ENCODE results near the gene CDKN2B. TPM values are rescaled to one million over a fixed set of nuclear protein-coding genes. Genes with fewer than 3 reads are reported as not detected.

CDKN2B gene
- total RNA-seq, 2 experiments from 2014 or later = 1.4 to 2.1 TPM

GRCh38 chr9:21984101-21984500, 25.0 kb downstream of the CDKN2B start:
- Mint-ChIP-seq H3K36me3 (peaks cover 8% of the 10 kb centered on the region), H3K4me1 (peaks cover 11% of the 10 kb centered on the region), H3K27ac (no peak overlapping the region), H3K27me3 (peaks cover 82% of the 10 kb centered on the region), H3K4me3 (no peak overlapping the region), H3K9me3 (no peaks in the 10 kb centered on the region)
- POLR2A ChIA-PET = interaction anchor here (0.5 to 1.5 kb wide), 2 partner anchors 11 to 12 kb away, joined by 3 to 7 read pairs; partner anchors contain the start of genes CDKN2A and CDKN2B-AS1
- no peak for ATAC-seq (ENCODE audit: low read depth)
- no peak for DNase-seq

DNA sequence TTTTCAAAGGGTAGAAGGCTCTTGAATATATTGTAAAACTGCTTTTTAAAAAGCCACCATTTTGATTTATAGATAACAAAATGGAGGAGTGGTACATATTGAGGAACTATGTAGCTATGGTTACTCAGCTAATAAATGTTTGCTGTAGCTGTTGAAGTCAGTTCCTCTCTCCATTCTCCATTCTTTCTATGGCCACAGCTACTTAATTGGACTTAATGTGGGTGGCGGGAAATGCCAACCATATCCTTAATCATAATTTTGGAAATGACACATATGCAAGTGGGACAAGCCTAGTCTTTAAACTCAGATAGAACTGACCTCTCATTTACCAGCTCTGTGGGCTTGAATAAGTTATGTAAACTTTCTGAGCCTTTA, 25.6 kb downstream of the CDKN2B start:
- Mint-ChIP-seq H3K4me1 (peaks cover 9% of the 10 kb centered on the region), H3K27ac (no peak overlapping the region), H3K4me3 (no peak overlapping the region), H3K9me3 (no peaks in the 10 kb centered on the region), H3K36me3 (peaks cover 7% of the 10 kb centered on the region), H3K27me3 (peaks cover 82% of the 10 kb centered on the region)
- DNase-seq (no peak), ATAC-seq (ENCODE audit: low read depth) (no peak)
- POLR2A ChIA-PET = interaction anchor here (0.5 to 1.5 kb wide), 3 partner anchors 11 to 136 kb away, joined by 3 to 7 read pairs (median 3); partner anchors contain the start of genes CDKN2A and CDKN2B-AS1

GRCh38 chr9:21982861-21983560, 26.1 kb downstream of the CDKN2B start:
- Mint-ChIP-seq H3K36me3 (peaks cover 7% of the 10 kb centered on the region), H3K27ac (no peak overlapping the region), H3K27me3 (peaks cover 80% of the 10 kb centered on the region), H3K9me3 (no peaks in the 10 kb centered on the region), H3K4me3 (no peak overlapping the region), H3K4me1 (peaks cover 6% of the 10 kb centered on the region)
- no peak for DNase-seq
- no peak for ATAC-seq (ENCODE audit: low read depth)
- POLR2A ChIA-PET = interaction anchor here (1.2 to 1.5 kb wide), 2 partner anchors 12 to 137 kb away, joined by 3 to 7 read pairs; partner anchors contain the start of genes CDKN2A and CDKN2B-AS1

DNA sequence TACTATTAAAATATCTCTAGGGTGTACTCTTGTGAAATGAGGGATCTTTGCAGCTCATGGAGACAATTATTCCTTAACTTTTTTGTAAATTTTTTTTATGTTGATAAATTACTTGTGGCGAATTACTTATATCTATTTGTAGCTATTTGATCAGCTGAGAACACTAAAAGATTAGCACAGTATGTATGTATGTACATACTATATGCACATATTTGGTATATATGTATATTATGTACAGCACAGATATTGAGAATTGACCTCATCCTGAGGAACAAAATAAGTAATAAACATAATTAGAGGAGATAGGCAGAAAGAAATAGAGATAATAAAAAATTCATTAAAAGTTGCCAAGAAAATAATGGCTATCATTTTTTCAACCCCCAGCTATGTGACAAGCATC, 26.7 kb downstream of the CDKN2B start:
- no peak overlapping the region for H3K27ac Mint-ChIP-seq
- POLR2A ChIA-PET = interaction anchor here (0.8 to 1.2 kb wide), 2 partner anchors 15 to 137 kb away, joined by 3 read pairs; no protein-coding TSS in a partner anchor
- H3K27me3 Mint-ChIP-seq = peaks cover 81% of the 10 kb centered on the region
- no peak for DNase-seq
- no peaks in the 10 kb centered on the region for H3K9me3 Mint-ChIP-seq
- H3K4me1 Mint-ChIP-seq = peaks cover 4% of the 10 kb centered on the region
- peaks cover 7% of the 10 kb centered on the region for H3K36me3 Mint-ChIP-seq
- ATAC-seq (ENCODE audit: low read depth) = no peak
- no peak overlapping the region for H3K4me3 Mint-ChIP-seq

- no peak overlapping the region for H3K4me3 Mint-ChIP-seq
- peaks cover 23% of the 10 kb centered on the region for H3K4me1 Mint-ChIP-seq
- DNase-seq (no peak), ATAC-seq (ENCODE audit: low read depth) (no peak)
- H3K9me3 Mint-ChIP-seq = no peaks in the 10 kb centered on the region
- H3K27ac Mint-ChIP-seq = no peak overlapping the region
- POLR2A ChIA-PET = interaction anchor here (1.5 kb wide), 1 partner anchor 20 kb away, joined by 3 read pairs; no protein-coding TSS in a partner anchor
- peaks cover 5% of the 10 kb centered on the region for H3K36me3 Mint-ChIP-seq
- peaks cover 92% of the 10 kb centered on the region for H3K27me3 Mint-ChIP-seq
These were observed 32.7 kb downstream of the CDKN2B start for GRCh38 chr9:21976334-21976875.

DNA sequence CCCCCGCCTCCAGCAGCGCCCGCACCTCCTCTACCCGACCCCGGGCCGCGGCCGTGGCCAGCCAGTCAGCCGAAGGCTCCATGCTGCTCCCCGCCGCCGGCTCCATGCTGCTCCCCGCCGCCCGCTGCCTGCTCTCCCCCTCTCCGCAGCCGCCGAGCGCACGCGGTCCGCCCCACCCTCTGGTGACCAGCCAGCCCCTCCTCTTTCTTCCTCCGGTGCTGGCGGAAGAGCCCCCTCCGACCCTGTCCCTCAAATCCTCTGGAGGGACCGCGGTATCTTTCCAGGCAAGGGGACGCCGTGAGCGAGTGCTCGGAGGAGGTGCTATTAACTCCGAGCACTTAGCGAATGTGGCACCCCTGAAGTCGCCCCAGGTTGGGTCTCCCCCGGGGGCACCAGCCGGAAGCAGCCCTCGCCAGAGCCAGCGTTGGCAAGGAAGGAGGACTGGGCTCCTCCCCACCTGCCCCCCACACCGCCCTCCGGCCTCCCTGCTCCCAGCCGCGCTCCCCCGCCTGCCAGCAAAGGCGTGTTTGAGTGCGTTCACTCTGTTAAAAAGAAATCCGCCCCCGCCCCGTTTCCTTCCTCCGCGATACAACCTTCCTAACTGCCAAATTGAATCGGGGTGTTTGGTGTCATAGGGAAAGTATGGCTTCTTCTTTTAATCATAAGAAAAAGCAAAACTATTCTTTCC, 34.2 kb downstream of the CDKN2B start:
- ATAC-seq (ENCODE audit: low read depth) (peak; percentile 84), DNase-seq (peak; percentile 70)
- Mint-ChIP-seq H3K4me1 (peaks cover 29% of the 10 kb centered on the region), H3K27ac (peak overlapping the region; percentile 55), H3K36me3 (peaks cover 10% of the 10 kb centered on the region), H3K4me3 (peak overlapping the region; percentile 92), H3K27me3 (peaks cover 94% of the 10 kb centered on the region), H3K9me3 (peaks cover 5% of the 10 kb centered on the region)
- POLR2A ChIA-PET = no interaction called here

GRCh38 chr9:21974343-21974721, 34.8 kb downstream of the CDKN2B start:
- peaks cover 9% of the 10 kb centered on the region for H3K36me3 Mint-ChIP-seq
- DNase-seq = no peak
- H3K27me3 Mint-ChIP-seq = peaks cover 94% of the 10 kb centered on the region
- POLR2A ChIA-PET = no interaction called here
- H3K9me3 Mint-ChIP-seq = peaks cover 5% of the 10 kb centered on the region
- H3K4me3 Mint-ChIP-seq = peak overlapping the region; percentile 92
- H3K4me1 Mint-ChIP-seq = peaks cover 28% of the 10 kb centered on the region
- peak overlapping the region; percentile 27 for H3K27ac Mint-ChIP-seq
- ATAC-seq (ENCODE audit: low read depth) = no peak

DNA sequence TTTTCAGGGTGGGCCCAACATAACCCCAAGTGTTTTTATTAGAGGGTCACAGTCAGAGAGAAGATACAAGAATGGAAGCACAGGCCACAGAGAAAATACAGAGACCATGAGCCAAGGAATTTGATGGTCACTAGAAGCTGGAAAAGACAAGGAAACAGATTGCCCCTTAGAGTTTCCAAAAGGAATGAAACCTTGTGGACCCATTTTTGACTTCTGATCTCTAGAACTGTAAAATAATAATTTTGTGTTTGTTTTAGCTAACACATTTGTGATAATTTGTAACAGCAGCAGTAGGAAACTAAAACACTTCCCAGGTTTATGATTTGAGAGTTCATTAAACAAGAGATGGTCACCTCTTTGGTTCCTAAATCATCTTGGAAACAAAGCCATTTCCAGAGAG, 36.7 kb downstream of the CDKN2B start:
- no peak for ATAC-seq (ENCODE audit: low read depth)
- no peak overlapping the region for H3K4me3 Mint-ChIP-seq
- POLR2A ChIA-PET = no interaction called here

DNA sequence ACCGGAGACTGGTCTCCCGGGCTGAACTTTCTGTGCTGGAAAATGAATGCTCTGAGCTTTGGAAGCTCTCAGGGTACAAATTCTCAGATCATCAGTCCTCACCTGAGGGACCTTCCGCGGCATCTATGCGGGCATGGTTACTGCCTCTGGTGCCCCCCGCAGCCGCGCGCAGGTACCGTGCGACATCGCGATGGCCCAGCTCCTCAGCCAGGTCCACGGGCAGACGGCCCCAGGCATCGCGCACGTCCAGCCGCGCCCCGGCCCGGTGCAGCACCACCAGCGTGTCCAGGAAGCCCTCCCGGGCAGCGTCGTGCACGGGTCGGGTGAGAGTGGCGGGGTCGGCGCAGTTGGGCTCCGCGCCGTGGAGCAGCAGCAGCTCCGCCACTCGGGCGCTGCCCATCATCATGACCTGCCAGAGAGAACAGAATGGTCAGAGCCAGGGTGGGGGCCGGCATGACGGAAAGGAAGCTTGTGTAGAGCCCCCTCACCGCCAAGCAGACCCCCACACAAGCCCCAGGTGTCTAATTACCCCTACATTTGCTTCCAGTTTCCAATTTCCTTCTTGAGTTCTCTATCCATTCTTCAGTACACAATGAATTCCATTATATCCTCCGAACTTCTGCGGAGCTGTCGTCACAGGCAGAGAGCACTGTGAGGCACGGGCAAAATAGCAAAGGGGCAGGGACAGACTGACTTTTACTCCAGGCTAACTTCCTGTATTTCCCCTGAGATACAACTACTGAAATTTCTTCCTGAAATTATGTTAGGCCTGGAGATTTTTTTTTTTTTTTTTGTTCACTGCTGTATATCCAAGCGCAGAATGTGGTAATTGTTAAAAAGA, 38.1 kb downstream of the CDKN2B start:
- peak; percentile 41 for DNase-seq
- Mint-ChIP-seq H3K9me3 (peaks cover 15% of the 10 kb centered on the region), H3K4me3 (peak overlapping the region; percentile 50), H3K27ac (peak overlapping the region; percentile 67), H3K4me1 (peaks cover 43% of the 10 kb centered on the region), H3K36me3 (peaks cover 14% of the 10 kb centered on the region), H3K27me3 (peaks cover 96% of the 10 kb centered on the region)
- ATAC-seq (ENCODE audit: low read depth) = no peak
- POLR2A ChIA-PET = interaction anchor here (0.7 kb wide), 2 partner anchors 13 to 115 kb away, joined by 3 to 4 read pairs; no protein-coding TSS in a partner anchor

More for the DNA sequence above, 36.7 kb downstream of the CDKN2B start:
- Mint-ChIP-seq H3K36me3 (peaks cover 14% of the 10 kb centered on the region), H3K27ac (no peak overlapping the region), H3K9me3 (peaks cover 13% of the 10 kb centered on the region), H3K27me3 (peaks cover 97% of the 10 kb centered on the region), H3K4me1 (peaks cover 43% of the 10 kb centered on the region)
- DNase-seq = no peak

DNA sequence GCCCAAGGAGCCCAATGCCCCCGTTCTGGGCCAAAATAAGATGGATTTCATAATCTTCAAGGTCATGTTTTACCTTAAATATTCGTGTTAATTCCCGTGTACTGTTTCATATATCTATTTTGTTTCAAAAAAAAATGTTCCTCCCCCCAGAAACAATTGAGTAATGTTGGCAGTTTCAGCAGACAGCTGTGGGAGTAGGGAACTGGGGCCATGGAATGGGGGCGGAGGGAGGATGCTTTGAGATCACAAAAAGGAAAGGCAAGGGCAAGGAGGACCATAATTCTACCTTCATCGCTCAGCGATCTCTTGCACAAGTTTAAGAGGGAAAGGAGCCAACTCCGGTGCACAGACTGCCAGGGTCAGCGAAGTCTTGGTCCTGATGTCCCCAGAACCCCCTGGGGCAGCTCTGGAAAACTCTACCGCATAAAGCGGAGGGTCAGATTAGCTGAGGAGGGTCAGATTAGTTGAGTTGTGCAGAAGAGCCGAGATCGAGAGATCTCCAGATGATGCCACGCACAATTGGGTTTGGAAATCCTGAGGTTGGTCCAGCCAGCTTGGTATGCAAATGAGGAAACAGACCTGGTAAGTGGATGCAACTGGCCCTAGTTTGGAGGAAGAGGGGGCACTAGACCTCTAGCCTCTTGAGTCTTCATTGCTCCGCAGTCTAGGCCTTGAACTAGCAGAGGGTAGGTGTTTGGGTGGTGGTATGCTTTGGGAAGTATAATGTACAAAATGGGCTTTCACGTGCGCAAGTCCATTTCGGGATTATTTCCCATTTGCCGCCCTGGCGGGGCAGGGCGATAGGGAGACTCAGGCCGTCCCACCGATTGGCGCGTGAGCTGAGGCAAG, 38.9 kb downstream of the CDKN2B start:
- no peak overlapping the region for H3K4me3 Mint-ChIP-seq
- DNase-seq = no peak
- peak overlapping the region; percentile 23 for H3K27ac Mint-ChIP-seq
- POLR2A ChIA-PET = no interaction called here
- H3K27me3 Mint-ChIP-seq = peaks cover 96% of the 10 kb centered on the region
- ATAC-seq (ENCODE audit: low read depth) = no peak
- H3K36me3 Mint-ChIP-seq = peaks cover 15% of the 10 kb centered on the region
- H3K4me1 Mint-ChIP-seq = peaks cover 42% of the 10 kb centered on the region
- H3K9me3 Mint-ChIP-seq = peaks cover 15% of the 10 kb centered on the region

GRCh38 chr9:21969011-21969940, 39.8 kb downstream of the CDKN2B start:
- peaks cover 96% of the 10 kb centered on the region for H3K27me3 Mint-ChIP-seq
- H3K9me3 Mint-ChIP-seq = peaks cover 15% of the 10 kb centered on the region
- H3K36me3 Mint-ChIP-seq = peaks cover 15% of the 10 kb centered on the region
- H3K27ac Mint-ChIP-seq = peak overlapping the region; percentile 83
- DNase-seq (no peak), ATAC-seq (ENCODE audit: low read depth) (no peak)
- POLR2A ChIA-PET = interaction anchor here (1.2 to 1.5 kb wide), 2 partner anchors 22 to 39 kb away, joined by 4 to 8 read pairs; no protein-coding TSS in a partner anchor
- H3K4me1 Mint-ChIP-seq = peaks cover 37% of the 10 kb centered on the region
- H3K4me3 Mint-ChIP-seq = peak overlapping the region; percentile 57
